ENCODE data around the gene RPS15.

DNA sequence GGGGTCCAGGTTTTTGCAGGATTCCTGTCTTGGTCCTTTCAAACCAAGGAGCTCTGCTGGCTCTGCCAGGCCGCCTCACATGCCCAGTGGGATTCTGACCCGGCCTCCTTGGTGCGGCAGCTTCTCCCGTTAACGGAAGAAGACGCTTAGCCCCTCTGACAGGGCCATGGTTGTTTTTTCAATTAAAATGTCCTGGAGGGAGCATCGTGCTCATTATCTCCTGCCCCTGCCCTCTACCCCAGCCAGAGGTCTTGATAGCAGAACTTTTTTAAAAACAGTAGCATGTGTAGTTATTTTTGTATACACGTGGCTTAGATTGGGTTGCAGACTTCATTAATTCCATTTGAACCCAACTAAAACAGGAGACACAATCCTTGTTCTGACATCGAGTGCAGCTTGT lies 11.5 kb upstream of the RPS15 start:
- no peak for TF ChIP-seq CTCF (IDR thresholded peaks at IDR 0.05)
- no peak for TF ChIP-seq POLR2A (IDR thresholded peaks at IDR 0.05)

Measured in body of pancreas (tissue), 4 donors.